CD14-positive monocyte (primary cell): ENCODE results near the gene FNDC10. TPM values are rescaled to one million over a fixed set of nuclear protein-coding genes. Genes with fewer than 3 reads are reported as not detected.
A peak's percentile ranks its signal among the peaks of the same experiment; 100 is the strongest.

Experiments used
- DNase-seq, 3 donors: peaks; one replicate each; pipeline ENCODE4 v3.0.0-alpha.2; 2011 to 2022
- H2AFZ ChIP-seq: 2 replicates; pipeline ENCODE4 v1.6.0; 2012; ENCODE audit warnings: mild to moderate bottlenecking, low read depth, low read length, inconsistent platforms; ENCODE audit not compliant: insufficient read depth, poor library complexity, severe bottlenecking
- H3K27ac ChIP-seq, 2 donors: 1 replicate in 1 of 2; 2 replicates in 1 of 2; pipeline ENCODE4 v1.5.1; 2012 to 2013; ENCODE audit warnings: low read length in 2 of 2, control low read depth in 1 of 2, inconsistent platforms in 1 of 2, low read depth in 1 of 2, mild to moderate bottlenecking in 1 of 2
- H3K27me3 ChIP-seq, 2 donors: one replicate each; pipeline versions ENCODE4 v1.6.0 to v1.6.1; 2011 to 2013; ENCODE audit warnings: low read length in 2 of 2; ENCODE audit not compliant: control insufficient read depth in 2 of 2, insufficient read depth in 2 of 2
- H3K36me3 ChIP-seq, 2 donors: replicated peaks in 1 of 2; 1 replicate in 1 of 2; 2 replicates in 1 of 2; pipeline versions ENCODE4 v1.5.1 to v1.6.1; 2012 to 2013; ENCODE audit warnings: low read length in 2 of 2, control low read depth in 1 of 2, inconsistent platforms in 1 of 2, mild to moderate bottlenecking in 1 of 2; ENCODE audit not compliant: insufficient read depth in 2 of 2, control insufficient read depth in 1 of 2
- H3K4me1 ChIP-seq, 2 donors: 1 replicate in 1 of 2; 2 replicates in 1 of 2; pipeline versions ENCODE4 v1.5.1 to v1.6.1; 2012 to 2013; ENCODE audit warnings: low read length in 2 of 2, control low read depth in 1 of 2, inconsistent platforms in 1 of 2, mild to moderate bottlenecking in 1 of 2, moderate library complexity in 1 of 2; ENCODE audit not compliant: insufficient read depth in 2 of 2, control insufficient read depth in 1 of 2
- H3K4me2 ChIP-seq: replicated peaks from 2 replicates; pipeline ENCODE3; 2012; ENCODE audit warnings: low read length, moderate library complexity, mild to moderate bottlenecking; ENCODE audit not compliant: poor library complexity, severe bottlenecking; ENCODE audit errors: extremely low read depth
- H3K4me3 ChIP-seq, 3 experiments: fragments of 200-600 bp in 1 of 3; sonication (generic) in 1 of 3; replicated peaks in 1 of 3; 1 replicate in 2 of 3; 2 replicates in 1 of 3; pipeline ENCODE4 v1.5.1; 2011 to 2013; ENCODE audit warnings: low read length in 3 of 3, mild to moderate bottlenecking in 3 of 3, control low read depth in 2 of 3, low read depth in 2 of 3, inconsistent platforms in 1 of 3, moderate library complexity in 1 of 3
- H3K79me2 ChIP-seq: 2 replicates; pipeline ENCODE4 v1.6.0; 2012; ENCODE audit warnings: mild to moderate bottlenecking, control low read depth, inconsistent platforms, low read length, moderate library complexity; ENCODE audit not compliant: insufficient read depth
- H3K9ac ChIP-seq: 2 replicates; pipeline ENCODE4 v1.6.0; 2017; ENCODE audit warnings: low read length, mild to moderate bottlenecking; ENCODE audit not compliant: insufficient read depth, poor library complexity, severe bottlenecking
- H3K9me3 ChIP-seq, 2 donors: replicated peaks in 1 of 2; 1 replicate in 1 of 2; 2 replicates in 1 of 2; pipeline versions ENCODE4 v1.5.1 to v1.6.1; 2012 to 2013; ENCODE audit warnings: low read length in 2 of 2, control low read depth in 1 of 2; ENCODE audit not compliant: control insufficient read depth in 1 of 2, insufficient read depth in 1 of 2
- H4K20me1 ChIP-seq: 2 replicates; pipeline ENCODE4 v1.6.0; 2012; ENCODE audit warnings: mild to moderate bottlenecking, low read length, control low read depth, moderate library complexity; ENCODE audit not compliant: insufficient read depth
- H3K27ac Mint-ChIP-seq, 7 donors: one replicate each; pipeline ENCODE4 v1.8.0; 2020; ENCODE audit warnings: mild to moderate bottlenecking in 7 of 7, mixed read lengths in 7 of 7, moderate library complexity in 6 of 7, inconsistent platforms in 2 of 7
- H3K27me3 Mint-ChIP-seq, 3 donors: one replicate each; pipeline ENCODE4 v1.8.0; 2021 to 2022; ENCODE audit warnings: low read depth in 3 of 3, mild to moderate bottlenecking in 3 of 3, mixed read lengths in 3 of 3, moderate library complexity in 3 of 3, inconsistent platforms in 1 of 3
- H3K36me3 Mint-ChIP-seq, 2 donors: one replicate each; pipeline ENCODE4 v1.8.0; 2020; ENCODE audit warnings: mixed read lengths in 2 of 2, inconsistent platforms in 1 of 2, mild to moderate bottlenecking in 1 of 2
- H3K4me1 Mint-ChIP-seq: one replicate; pipeline ENCODE4 v1.8.0; 2020; ENCODE audit warnings: mild to moderate bottlenecking, mixed read lengths
- H3K4me3 Mint-ChIP-seq, 2 donors: one replicate each; pipeline ENCODE4 v1.8.0; 2020; ENCODE audit warnings: mild to moderate bottlenecking in 2 of 2, mixed read lengths in 2 of 2, moderate library complexity in 1 of 2
- H3K9me3 Mint-ChIP-seq, 7 donors: one replicate each; pipeline ENCODE4 v1.8.0; 2020 to 2022; ENCODE audit warnings: mixed read lengths in 7 of 7, mild to moderate bottlenecking in 6 of 7, moderate library complexity in 6 of 7, inconsistent platforms in 2 of 7
- WGBS: methylation state at CpG from one replicate; pipeline ENCODE4 v1.1.5; 2013; ENCODE audit warnings: missing lambda C conversion rate; ENCODE audit not compliant: insufficient coverage; 5-methylcytosine and 5-hydroxymethylcytosine counted together
- intact Hi-C, 2 donors: fragments of 100-400 bp; cut with micrococcal nuclease; formaldehyde crosslinking; loops; one replicate each; pipeline versions ENCODE4 v1.15.0 to v1.15.1; 2023
- polyA plus RNA-seq, 3 donors: library from polyadenylated mRNA; depleted of rRNA in 1 of 3; unstranded in 2 of 3; stranded (reverse) in 1 of 3; fragments of 300-500 nt in 2 of 3; fragments of >200 nt in 1 of 3; fragmentation: Illumina TruSeq in 2 of 3; gene quantifications; 1 replicate in 2 of 3; 2 replicates in 1 of 3; pipeline ENCODE4 v1.2.3, GENCODE V29; 2012 to 2021
- TF ChIP-seq, protein P1 (sequence below): fragments of 200-600 bp; IDR thresholded peaks from one replicate; pipeline ENCODE4 v1.8.0; 2022; ENCODE audit warnings: antibody characterized with exemption, mild to moderate bottlenecking

Gene FNDC10
- polyA plus RNA-seq, 3 donors = 0.46 to 3.4 (median 1.5) TPM

DNA sequence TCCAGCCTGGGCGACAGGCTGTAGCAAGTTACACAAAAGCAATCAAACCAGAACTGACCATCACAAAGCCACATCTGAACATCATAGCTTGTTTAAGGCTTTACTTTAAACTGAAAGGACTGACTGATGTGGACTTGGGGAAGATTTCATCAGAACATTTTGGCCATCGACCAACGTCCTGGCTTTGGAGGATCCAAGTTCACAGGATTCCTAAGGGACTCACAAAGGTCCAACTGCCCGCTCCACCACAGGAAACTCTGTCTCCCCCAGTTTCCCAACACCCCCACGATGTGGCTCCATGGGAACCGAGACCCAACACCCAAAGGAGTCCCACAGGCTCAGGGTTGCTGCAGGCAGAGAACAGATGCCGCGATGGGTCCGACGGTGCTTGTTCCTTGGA lies 34.6 kb downstream of the FNDC10 start:
- H3K36me3 ChIP-seq = peaks cover 62 to 90% of the 10 kb centered on the region in 2 donors
- no peaks in the 10 kb centered on the region for H3K9me3 ChIP-seq
- 91% methylated on average over 9 of the region's 10 CpGs for WGBS
- no peaks in the 10 kb centered on the region for H3K9me3 Mint-ChIP-seq
- no peak overlapping the region for H3K4me3 ChIP-seq
- H3K9ac ChIP-seq = no peak overlapping the region
- H3K4me3 Mint-ChIP-seq = no peak overlapping the region
- peak overlapping the region in 3 of 7 donors; percentile 21 to 75 (median 37) for H3K27ac Mint-ChIP-seq
- TF ChIP-seq, protein P1, sequence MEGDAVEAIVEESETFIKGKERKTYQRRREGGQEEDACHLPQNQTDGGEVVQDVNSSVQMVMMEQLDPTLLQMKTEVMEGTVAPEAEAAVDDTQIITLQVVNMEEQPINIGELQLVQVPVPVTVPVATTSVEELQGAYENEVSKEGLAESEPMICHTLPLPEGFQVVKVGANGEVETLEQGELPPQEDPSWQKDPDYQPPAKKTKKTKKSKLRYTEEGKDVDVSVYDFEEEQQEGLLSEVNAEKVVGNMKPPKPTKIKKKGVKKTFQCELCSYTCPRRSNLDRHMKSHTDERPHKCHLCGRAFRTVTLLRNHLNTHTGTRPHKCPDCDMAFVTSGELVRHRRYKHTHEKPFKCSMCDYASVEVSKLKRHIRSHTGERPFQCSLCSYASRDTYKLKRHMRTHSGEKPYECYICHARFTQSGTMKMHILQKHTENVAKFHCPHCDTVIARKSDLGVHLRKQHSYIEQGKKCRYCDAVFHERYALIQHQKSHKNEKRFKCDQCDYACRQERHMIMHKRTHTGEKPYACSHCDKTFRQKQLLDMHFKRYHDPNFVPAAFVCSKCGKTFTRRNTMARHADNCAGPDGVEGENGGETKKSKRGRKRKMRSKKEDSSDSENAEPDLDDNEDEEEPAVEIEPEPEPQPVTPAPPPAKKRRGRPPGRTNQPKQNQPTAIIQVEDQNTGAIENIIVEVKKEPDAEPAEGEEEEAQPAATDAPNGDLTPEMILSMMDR = no peak
- H4K20me1 ChIP-seq = peaks cover 98% of the 10 kb centered on the region
- H3K27me3 ChIP-seq = no peaks in the 10 kb centered on the region
- H3K4me1 Mint-ChIP-seq = peaks cover 12% of the 10 kb centered on the region
- no peak overlapping the region for H3K4me2 ChIP-seq
- H3K36me3 Mint-ChIP-seq = peaks cover 58 to 80% of the 10 kb centered on the region in 2 donors
- H3K79me2 ChIP-seq = peaks cover 86% of the 10 kb centered on the region
- peaks cover 0 to 4% (median 1%) of the 10 kb centered on the region in 3 donors for H3K27me3 Mint-ChIP-seq
- intact Hi-C loops = no loop called here
- no peak overlapping the region for H2AFZ ChIP-seq
- DNase-seq = no peak
- H3K27ac ChIP-seq = no peak overlapping the region
- no peaks in the 10 kb centered on the region for H3K4me1 ChIP-seq

DNA sequence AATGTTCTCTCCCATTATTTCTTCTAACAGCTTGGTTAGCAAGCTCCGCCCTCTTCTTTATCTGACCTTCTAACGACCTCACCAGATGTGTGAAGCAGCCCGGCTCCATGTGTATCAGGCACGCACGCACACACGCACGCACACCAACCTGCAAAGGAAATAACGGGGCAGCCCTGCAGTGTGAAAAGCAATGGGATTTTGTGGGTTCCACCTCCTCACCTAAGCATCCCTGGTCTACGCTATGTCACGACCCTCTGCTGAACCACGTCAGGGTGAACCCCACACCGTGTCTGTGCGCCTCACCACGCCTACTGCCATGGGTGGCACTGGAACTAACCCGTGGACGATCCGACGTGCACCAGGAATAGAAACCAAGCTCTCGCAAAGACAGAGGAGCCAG lies 35.7 kb downstream of the FNDC10 start:
- peaks cover 0 to 4% (median 1%) of the 10 kb centered on the region in 3 donors for H3K27me3 Mint-ChIP-seq
- H4K20me1 ChIP-seq = peaks cover 98% of the 10 kb centered on the region

More for the DNA sequence above, 35.7 kb downstream of the FNDC10 start:
- Histone ChIP-seq H3K4me3 (no peak overlapping the region), H3K4me1 (no peaks in the 10 kb centered on the region), H3K9ac (no peak overlapping the region), H3K27me3 (no peaks in the 10 kb centered on the region), H3K27ac (no peak overlapping the region), H3K4me2 (no peak overlapping the region), H3K79me2 (peaks cover 79% of the 10 kb centered on the region), H3K36me3 (peaks cover 58 to 86% of the 10 kb centered on the region in 2 donors), H3K9me3 (no peaks in the 10 kb centered on the region), H2AFZ (no peak overlapping the region)
- TF ChIP-seq, protein P1 = no peak
- DNase-seq = no peak
- peak overlapping the region in 3 of 7 donors; percentile 0 to 37 (median 5) for H3K27ac Mint-ChIP-seq
- 95% methylated on average over 11 of the region's 19 CpGs for WGBS
- intact Hi-C loops = no loop called here
- H3K4me1 Mint-ChIP-seq = peaks cover 5% of the 10 kb centered on the region
- no peak overlapping the region for H3K4me3 Mint-ChIP-seq
- peaks cover 52 to 73% of the 10 kb centered on the region in 2 donors for H3K36me3 Mint-ChIP-seq
- H3K9me3 Mint-ChIP-seq = no peaks in the 10 kb centered on the region
